ENCODE results near the gene PXDN.

DNA sequence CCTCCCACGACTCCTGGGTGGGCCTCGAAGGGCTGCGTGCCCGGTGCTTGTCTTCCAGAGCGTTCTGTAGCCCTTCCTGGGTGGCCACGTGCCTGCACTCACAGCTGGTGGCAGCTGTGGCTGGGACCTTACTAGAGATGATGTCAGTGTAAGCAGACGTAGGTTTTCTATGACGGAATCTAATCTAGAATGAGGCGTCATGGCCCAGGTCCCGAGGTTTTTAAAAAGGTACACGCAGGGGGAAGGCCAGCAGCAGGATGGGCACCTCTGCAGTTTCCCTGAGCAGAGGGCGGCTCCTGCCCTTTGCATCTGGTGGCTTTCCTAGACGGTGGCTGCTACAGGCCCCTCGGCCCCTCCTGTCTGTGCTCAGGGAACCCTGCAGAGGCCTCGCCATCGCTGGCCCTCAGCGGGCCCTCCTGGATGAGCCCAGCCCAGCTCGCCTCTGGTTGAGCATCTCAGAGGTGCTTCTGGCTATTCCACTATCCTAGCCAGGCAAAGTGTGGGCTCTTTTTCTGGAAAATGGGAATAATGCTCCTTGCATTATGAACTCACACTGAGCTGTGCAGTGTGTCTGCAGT lies 49.6 kb upstream of the PXDN start:
- TF ChIP-seq, protein P1, sequence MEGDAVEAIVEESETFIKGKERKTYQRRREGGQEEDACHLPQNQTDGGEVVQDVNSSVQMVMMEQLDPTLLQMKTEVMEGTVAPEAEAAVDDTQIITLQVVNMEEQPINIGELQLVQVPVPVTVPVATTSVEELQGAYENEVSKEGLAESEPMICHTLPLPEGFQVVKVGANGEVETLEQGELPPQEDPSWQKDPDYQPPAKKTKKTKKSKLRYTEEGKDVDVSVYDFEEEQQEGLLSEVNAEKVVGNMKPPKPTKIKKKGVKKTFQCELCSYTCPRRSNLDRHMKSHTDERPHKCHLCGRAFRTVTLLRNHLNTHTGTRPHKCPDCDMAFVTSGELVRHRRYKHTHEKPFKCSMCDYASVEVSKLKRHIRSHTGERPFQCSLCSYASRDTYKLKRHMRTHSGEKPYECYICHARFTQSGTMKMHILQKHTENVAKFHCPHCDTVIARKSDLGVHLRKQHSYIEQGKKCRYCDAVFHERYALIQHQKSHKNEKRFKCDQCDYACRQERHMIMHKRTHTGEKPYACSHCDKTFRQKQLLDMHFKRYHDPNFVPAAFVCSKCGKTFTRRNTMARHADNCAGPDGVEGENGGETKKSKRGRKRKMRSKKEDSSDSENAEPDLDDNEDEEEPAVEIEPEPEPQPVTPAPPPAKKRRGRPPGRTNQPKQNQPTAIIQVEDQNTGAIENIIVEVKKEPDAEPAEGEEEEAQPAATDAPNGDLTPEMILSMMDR (IDR thresholded peaks at IDR 0.05): no peak
- TF ChIP-seq POLR2A (IDR thresholded peaks at IDR 0.05) (no peak), POLR2AphosphoS5 (IDR thresholded peaks at IDR 0.05) (no peak)
